Colonic mucosa (tissue), 4 donors: Measurements from ENCODE around the gene VIT. TPM values are rescaled to one million over a fixed set of nuclear protein-coding genes. Genes with fewer than 3 reads are reported as not detected.

Source experiments
- DNase-seq: peaks from one replicate; pipeline ENCODE4 v3.0.0-alpha.2; 2020
- H3K27ac ChIP-seq: fragments of 200-600 bp; one replicate; pipeline ENCODE4 v1.8.0; 2021
- H3K27me3 ChIP-seq: fragments of 200-600 bp; one replicate; pipeline ENCODE4 v1.8.0; 2021
- H3K36me3 ChIP-seq: fragments of 200-600 bp; one replicate; pipeline ENCODE4 v1.8.0; 2021
- H3K4me1 ChIP-seq: fragments of 200-600 bp; one replicate; pipeline ENCODE4 v1.8.0; 2021; ENCODE audit warnings: mild to moderate bottlenecking
- H3K4me3 ChIP-seq: fragments of 200-600 bp; one replicate; pipeline ENCODE4 v1.8.0; 2021
- H3K9ac ChIP-seq, 2 donors: one replicate each; pipeline ENCODE4 v1.7.0; 2013; ENCODE audit warnings: control low read depth in 2 of 2, low read depth in 2 of 2, low read length in 2 of 2
- H3K9me3 ChIP-seq: fragments of 200-600 bp; one replicate; pipeline ENCODE4 v1.8.0; 2021
- intact Hi-C: fragments of 100-400 bp; cut with DNase I; formaldehyde crosslinking; loops from one replicate; pipeline ENCODE4 v1.14.1; 2022
- total RNA-seq, 2 donors: library from RNA; stranded (reverse); fragmentation: NEBNext Ultra II Directional in 1 of 2; extraction: Animal tissue kit (Norgen Biotek cat#: 25700) in 1 of 2; gene quantifications; one replicate each; pipeline ENCODE4 v1.2.1, GENCODE V29; 2021
- TF ChIP-seq, protein P1 (sequence below): fragments of 200-600 bp; IDR thresholded peaks from one replicate; pipeline ENCODE4 v1.8.0; 2022; ENCODE audit warnings: antibody characterized with exemption, mild to moderate bottlenecking
- donor health status: healthy.
- donor health status: DM: no; HTN: no; CAD: no.
- donor health status: DM: no; HTN: no; CAD: no.

Gene VIT
- total RNA-seq, 2 donors from 2014 or later, result 0.20 to 0.21 TPM

GRCh38 chr2:36797324-36798070 lies 101.0 kb downstream of the VIT start:
- Histone ChIP-seq H3K4me1 (no peaks in the 10 kb centered on the region), H3K27me3 (no peaks in the 10 kb centered on the region), H3K9ac (no peak overlapping the region), H3K27ac (no peak overlapping the region), H3K4me3 (no peak overlapping the region), H3K9me3 (no peaks in the 10 kb centered on the region), H3K36me3 (no peaks in the 10 kb centered on the region)
- DNase-seq, result no peak
- intact Hi-C loops, result no loop called here
- TF ChIP-seq, protein P1, sequence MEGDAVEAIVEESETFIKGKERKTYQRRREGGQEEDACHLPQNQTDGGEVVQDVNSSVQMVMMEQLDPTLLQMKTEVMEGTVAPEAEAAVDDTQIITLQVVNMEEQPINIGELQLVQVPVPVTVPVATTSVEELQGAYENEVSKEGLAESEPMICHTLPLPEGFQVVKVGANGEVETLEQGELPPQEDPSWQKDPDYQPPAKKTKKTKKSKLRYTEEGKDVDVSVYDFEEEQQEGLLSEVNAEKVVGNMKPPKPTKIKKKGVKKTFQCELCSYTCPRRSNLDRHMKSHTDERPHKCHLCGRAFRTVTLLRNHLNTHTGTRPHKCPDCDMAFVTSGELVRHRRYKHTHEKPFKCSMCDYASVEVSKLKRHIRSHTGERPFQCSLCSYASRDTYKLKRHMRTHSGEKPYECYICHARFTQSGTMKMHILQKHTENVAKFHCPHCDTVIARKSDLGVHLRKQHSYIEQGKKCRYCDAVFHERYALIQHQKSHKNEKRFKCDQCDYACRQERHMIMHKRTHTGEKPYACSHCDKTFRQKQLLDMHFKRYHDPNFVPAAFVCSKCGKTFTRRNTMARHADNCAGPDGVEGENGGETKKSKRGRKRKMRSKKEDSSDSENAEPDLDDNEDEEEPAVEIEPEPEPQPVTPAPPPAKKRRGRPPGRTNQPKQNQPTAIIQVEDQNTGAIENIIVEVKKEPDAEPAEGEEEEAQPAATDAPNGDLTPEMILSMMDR, result no peak

GRCh38 chr2:36798724-36799123 lies 102.2 kb downstream of the VIT start:
- no peak overlapping the region for H3K4me3 ChIP-seq
- no peak overlapping the region for H3K27ac ChIP-seq
- no peak for DNase-seq
- intact Hi-C loops, result no loop called here
- no peak overlapping the region for H3K9ac ChIP-seq
- no peaks in the 10 kb centered on the region for H3K9me3 ChIP-seq
- H3K27me3 ChIP-seq, result no peaks in the 10 kb centered on the region
- no peaks in the 10 kb centered on the region for H3K4me1 ChIP-seq
- no peaks in the 10 kb centered on the region for H3K36me3 ChIP-seq
- TF ChIP-seq, protein P1, result no peak

DNA sequence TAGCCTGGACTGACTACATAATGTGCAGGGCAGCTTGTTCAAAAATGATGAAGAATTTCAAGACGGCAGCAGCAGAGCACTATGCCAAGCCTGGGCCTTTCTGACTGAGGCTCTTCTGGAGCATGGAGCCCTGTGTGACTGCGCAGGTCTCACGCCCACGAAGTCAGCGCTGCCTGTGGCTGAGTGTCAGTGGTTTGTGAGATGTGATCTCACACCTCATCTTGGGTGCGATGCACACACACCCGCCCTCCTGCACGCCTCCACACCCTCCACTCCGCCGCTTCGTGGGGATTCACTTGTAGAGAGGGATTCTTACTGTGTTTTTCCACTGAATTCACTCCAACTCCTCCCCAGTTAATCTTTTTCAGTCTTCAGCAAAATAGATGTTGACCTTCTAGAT lies 103.9 kb downstream of the VIT start:
- TF ChIP-seq, protein P1, result no peak
- H3K27ac ChIP-seq, result no peak overlapping the region
- H3K36me3 ChIP-seq, result no peaks in the 10 kb centered on the region
- H3K27me3 ChIP-seq, result no peaks in the 10 kb centered on the region
- H3K4me1 ChIP-seq, result no peaks in the 10 kb centered on the region
- no peaks in the 10 kb centered on the region for H3K9me3 ChIP-seq
- DNase-seq, result no peak
- H3K4me3 ChIP-seq, result no peak overlapping the region
- intact Hi-C loops, result no loop called here
- H3K9ac ChIP-seq, result no peak overlapping the region

DNA sequence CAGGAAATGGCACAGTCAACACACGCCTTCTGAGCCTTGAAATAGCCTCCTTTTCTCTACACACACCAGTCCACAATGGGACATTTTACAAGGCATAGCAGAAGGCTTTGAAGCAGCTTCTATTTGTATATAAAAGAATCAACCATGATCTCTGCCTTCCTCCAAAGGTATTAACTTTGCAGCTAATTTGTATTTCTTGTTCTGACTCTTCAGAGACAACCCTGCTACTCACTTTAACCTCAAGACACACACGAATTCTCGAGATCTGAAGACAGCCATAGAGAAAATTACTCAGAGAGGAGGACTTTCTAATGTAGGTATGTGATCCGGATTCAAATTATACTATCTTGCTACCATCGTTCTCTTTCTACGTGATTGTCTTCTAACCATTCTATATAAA lies 104.6 kb downstream of the VIT start:
- H3K9me3 ChIP-seq, result no peaks in the 10 kb centered on the region
- H3K27me3 ChIP-seq, result no peaks in the 10 kb centered on the region
- intact Hi-C loops, result no loop called here
- TF ChIP-seq, protein P1, result no peak
- no peak overlapping the region for H3K4me3 ChIP-seq
- H3K4me1 ChIP-seq, result no peaks in the 10 kb centered on the region
- H3K27ac ChIP-seq, result no peak overlapping the region
- no peaks in the 10 kb centered on the region for H3K36me3 ChIP-seq
- H3K9ac ChIP-seq, result no peak overlapping the region
- no peak for DNase-seq

- no peak overlapping the region for H3K27ac ChIP-seq
- H3K9ac ChIP-seq, result no peak overlapping the region
- TF ChIP-seq, protein P1, result no peak
- H3K4me3 ChIP-seq, result no peak overlapping the region
- DNase-seq, result no peak
- H3K27me3 ChIP-seq, result no peaks in the 10 kb centered on the region
- H3K9me3 ChIP-seq, result no peaks in the 10 kb centered on the region
- H3K36me3 ChIP-seq, result no peaks in the 10 kb centered on the region
- H3K4me1 ChIP-seq, result no peaks in the 10 kb centered on the region
- intact Hi-C loops, result no loop called here
Observed at GRCh38 chr2:36802952-36803351, 106.4 kb downstream of the VIT start.
